GM21717 (cell line): ENCODE data around the gene CCDC93.
"Not testable (repeated sequence)": the region's sequence is repeated elsewhere in the genome, so short reads cannot be mapped to it uniquely, and the experiment has no call there.

ENCODE experiments used
- ATAC-seq: cut with Tn5 transposase; IDR thresholded peaks from one replicate; pipeline ENCODE4 v1.9.1; 2021; ENCODE audit warnings: mild to moderate bottlenecking, moderate library complexity; ENCODE audit not compliant: unreplicated experiment

CCDC93 gene

DNA sequence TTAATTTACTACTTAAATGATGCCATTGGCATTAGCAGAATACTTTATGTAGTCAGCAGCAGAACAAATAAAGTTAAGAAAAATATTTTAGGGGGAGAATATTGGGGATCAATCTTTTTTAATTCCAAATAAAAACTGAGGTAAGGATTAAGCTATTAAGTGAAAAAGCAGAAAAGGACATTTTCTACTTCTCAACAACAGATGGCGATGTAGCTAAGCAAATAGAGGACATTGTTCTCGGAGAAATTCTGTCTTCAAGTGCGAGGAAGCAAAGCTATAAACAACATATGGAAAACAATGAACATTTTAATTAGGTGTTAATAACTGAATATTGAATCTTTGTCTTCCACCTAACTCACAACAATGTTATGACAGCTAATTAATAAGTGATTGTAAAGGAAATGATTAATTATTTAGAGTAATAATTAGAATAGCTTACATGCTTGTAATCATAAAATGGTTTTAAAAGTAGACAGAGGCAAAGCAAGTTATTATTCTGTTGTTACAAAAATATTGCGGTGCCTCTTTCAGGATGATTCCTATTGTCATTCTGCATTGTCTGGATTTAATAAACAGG is 32.9 kb upstream of the CCDC93 start:
- ATAC-seq, result no peak

DNA sequence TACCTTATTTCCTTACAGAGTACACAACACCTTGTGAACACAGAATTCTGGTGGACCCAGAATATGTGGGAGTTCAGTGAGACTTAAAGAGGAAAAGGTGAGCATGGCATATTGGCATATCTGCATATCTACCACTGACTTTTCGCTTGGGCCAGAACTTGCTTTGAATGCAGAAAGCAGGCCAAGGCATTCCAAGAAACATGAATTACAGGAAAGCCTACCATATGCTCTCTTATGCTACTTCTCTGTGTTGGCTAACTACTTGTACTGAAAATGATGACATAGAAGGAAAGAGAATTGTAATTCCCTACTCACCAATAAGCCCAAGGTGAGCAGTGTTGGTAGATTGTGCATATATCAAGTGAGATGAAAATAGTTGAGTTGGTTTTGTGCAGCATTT is 31.4 kb upstream of the CCDC93 start:
- ATAC-seq, result no peak

DNA sequence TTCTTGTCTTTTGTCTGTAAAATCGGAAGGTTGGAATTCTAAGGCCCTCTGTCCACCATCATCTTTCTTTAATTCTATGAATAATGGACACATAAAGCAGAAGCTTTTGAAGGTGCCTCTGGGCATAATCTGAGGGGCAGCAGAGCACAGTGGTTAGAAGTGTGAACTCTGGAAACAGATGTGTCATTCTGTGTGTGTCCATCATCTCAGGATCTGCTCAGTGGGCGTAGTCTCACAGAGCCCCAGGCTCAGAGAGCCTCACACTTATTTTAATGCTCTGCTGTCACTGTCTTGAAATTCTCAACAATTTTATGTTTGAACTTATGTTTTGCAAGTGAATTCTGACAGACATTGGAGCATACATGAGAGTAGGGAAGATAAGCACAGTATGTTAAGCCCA is 31.0 kb upstream of the CCDC93 start:
- ATAC-seq, result no peak

DNA sequence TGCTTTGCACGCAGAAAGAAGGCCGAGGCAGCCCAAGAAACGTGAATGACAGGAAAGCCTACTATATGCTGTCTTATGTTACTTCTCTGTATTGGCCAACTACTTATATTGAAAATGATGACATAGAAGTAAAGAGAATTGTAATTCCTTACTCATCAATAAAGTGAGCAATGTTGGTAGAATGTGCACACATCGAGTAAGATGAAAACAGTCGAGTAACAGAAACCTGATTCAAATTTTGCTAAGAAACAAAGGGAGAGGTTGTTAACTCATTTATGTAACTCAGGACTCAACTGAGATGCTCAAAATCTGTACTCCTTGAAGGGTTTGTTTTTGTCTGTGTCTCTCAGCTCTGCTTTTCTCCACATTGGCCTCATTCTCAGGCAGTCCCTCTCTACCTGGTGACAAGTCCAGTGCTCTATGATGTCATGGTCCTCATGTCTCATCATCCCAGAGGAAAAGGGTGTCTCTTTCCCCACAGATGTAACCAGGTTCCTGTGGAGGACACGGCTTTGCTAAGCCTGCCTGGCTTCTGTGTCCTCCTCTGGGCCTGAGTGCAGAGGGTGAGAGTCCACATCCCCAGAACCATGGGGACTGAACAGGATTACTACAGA is 30.3 kb upstream of the CCDC93 start:
- ATAC-seq, result no peak

DNA sequence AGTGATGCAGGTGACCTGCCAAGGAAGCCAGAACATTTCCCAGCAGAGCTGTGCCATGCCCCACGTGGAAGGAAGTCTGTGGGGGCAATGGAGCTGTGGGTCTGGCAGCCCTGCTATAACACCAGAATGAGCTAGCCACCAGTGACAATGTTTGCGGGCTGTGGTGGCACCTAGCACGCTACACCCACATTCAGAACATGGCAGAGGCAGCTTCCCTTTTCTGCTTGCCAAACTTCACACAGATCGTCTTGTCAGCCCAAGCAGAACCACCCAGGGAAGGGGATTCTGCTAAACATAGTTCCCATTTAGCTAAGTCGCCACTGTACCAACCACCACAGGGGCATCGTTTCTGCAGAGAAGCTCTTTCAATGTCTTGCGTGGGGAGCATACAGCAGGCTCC is 27.0 kb upstream of the CCDC93 start:
- ATAC-seq, result no peak

DNA sequence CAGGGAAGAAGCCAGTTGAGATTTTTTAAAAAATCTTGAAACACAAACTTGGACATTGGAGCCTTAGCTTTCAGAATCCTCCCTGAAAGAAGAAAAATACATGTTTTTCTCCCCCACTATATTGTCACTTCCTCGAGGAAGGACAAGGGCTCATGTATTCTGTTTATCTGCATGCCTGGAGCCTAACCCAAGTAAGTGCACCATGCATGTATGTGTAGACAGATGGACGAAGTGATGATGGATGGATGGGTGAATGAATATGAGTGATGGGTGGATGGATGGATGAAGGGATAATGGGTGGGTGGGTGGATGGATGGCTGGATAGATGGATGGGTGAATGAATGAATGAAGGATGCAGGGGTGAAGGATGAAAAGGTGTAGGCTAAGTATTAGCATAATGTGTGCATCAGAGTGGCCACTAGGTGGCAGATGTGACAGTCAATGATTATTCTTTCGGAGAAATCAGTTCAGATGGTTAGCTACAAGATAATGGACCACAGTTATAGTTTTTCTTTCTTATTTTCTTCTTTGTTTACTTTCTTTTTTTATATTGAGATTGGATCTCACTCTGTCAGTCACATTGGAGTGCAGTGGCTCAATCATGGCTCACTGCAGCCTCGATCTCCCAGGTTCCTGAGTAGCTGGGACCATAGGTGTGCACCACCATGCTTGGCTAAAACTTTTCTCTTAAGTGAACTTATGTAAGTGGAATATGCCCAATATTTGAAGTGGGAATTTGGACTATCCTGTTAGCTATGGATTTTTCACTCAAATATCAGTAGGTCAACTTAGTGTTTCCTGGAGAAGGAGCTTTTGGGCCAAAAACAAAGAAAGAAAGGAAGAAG is 18.5 kb upstream of the CCDC93 start:
- peak; percentile 80 for ATAC-seq

DNA sequence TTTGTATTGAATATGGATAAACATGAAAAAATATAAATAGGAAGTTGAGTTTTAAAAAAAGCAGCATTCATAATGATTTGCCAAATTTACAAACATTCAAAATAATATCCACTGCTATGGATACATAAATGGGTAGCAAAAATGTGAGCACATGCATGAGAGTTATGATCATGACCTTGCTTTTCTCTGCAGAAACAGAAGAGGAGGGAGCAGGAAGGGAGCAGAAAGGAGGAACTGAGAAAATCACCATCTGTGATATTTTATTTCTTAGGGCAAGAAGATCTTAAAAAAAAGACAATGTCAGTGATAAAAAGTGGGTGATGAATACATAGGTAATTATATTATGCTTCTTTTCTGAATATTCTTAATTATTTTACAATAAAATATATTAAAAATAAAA is 17.7 kb upstream of the CCDC93 start:
- ATAC-seq, result no peak

DNA sequence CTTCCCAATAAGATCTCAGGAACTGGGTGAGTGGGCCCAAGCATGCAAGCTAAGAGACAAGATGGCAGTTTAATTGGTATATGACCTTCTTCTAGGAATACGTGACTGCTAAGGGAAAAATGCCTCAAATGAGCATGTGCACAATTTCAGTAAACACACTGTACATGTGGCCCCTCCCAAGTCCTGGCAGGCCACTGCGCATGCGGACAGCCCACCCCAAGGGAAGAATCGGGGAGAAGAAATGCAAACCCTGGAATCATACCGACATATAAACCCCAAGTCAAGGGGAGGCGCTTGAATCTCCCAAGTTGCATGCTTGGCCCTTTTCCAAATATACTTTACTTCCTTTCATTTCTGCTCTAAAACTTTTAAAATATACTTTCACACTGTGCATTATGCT is 15.2 kb upstream of the CCDC93 start:
- ATAC-seq, result no peak

DNA sequence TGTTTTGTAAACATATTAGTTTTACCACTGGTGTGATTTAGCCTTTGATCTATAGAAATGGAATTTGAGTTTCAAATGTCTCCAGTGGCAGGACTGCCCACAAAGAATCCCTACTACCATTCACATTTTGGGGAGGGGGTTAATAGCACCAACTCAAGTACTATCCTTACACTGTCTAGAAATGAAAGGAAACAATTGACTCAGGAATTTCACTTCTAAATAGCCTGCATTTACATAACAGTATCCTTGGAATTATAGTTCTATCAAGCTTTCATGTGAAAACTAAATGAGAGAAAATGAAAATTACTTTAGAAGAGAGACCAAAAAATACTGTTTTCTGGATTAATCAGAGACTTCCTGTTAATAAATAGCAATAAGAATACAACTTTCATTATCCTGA is 7.5 kb upstream of the CCDC93 start:
- ATAC-seq, result no peak

DNA sequence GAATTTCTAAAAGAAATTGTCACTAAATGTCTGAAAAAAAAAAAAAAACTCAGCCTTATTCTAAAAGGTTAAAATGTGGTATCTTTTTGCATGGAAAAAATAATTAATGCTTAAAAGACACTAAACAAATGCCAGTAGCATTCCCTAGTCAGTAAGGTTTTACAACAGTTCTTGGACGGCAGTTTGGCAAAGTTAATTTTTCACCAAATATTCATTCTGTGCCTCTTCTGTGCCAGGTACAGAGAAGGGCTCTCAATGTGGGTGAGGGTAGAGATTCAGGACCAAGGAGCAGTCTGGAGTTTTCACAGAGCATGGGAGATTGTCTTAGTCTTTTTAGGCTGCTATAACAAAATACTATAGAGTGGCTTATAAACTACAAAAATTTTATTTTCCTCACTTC is 6.0 kb upstream of the CCDC93 start:
- ATAC-seq, result no peak

DNA sequence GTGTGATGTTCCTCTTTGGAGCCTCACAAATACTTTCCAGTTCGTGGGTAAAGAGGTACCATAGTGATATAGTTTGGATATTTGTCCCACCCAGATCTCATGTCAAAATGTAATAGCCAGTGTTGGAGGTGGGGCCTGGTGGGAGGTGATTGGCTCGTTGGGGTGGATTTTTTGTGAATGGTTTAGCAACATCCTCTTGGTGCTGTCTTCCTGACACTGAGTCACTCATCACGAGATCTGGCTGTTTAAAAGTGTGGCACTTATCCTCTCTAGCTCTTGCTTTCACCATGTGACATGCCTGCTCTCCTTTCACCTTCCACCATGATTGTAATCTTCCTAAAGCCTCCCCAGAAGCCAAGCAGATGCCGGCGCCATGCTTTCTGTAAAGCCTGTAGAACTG is 3.0 kb upstream of the CCDC93 start:
- ATAC-seq, result no peak

DNA sequence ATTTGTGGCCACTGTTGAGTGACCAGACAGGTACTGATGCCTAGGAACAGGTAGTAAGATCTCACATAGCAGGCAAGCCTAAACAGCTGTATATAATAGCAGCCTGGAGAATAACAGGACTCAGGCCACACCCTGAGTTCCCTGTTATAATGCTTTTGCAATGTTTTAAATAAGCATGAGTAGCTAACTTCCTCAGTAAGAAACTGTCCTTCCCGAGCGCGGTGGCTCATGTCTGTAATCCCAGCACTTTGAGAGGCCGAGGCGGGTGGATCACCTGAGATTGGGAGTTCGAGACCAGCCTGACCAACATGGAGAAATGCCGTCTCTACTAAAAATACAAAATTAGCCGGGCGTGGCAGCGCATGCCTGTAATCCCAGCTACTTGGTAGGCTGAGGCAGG is 1.9 kb upstream of the CCDC93 start:
- not testable (repeated sequence) for ATAC-seq

DNA sequence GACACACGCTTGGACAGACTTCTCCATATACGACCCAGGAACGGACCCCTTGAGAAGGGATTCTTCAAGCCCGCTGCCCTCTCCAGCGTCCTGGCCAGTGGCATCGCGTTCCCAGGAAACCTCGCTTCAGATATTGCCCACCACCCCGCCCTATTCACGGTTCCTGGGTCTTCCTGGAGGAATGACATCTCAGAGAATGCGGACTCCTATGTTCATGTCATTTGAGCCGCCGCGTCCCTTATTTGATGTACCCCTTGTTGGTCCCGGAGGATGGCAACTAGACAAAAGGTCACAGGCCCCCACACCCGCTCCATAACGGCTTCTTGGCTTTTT is 588 bp upstream of the CCDC93 start:
- no peak for ATAC-seq

DNA sequence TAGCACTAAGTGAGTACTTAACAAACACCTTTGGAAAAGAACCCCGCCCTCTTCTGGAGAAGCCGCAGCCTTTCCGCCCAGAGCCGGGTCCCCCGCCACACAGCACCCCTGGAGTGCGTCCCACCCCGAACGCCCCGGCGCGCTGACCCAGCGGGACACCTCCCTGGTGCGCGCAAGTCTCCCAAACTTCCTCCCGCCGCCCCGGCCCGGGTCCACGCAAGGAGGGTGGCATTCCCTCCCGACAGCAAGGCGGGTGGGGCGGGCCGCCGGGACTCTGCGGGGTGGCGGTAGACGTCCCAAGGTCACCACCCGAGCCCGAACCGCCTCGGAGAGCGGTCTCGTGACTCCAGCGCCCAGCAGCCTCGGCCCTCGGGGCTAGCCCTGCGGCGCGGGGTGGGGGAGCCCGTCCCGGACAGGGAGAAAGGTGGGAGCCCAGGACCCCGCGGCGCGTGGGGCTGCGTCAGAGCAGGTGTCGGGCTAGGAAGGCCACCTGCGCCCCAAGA is 598 bp downstream of the CCDC93 start:
- ATAC-seq, result peak; percentile 40

DNA sequence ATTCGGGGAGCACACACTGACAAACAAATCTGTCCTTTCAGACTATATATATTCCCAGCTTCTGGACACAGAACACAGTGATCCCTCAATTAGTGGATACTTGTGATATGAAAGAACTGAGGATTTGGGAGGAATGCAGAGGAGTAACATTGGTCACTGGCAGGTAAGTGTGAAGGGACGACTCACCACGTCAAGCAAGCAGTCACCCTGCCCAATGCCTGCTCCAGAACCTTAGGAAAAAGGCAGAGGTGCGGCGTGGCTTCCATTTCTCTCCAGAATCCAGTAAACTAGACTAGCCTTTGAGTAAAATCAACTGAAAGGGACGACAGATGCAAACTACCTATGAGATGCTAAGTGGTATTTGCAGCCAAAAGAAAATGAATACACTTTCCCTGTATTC is 1.1 kb downstream of the CCDC93 start:
- ATAC-seq, result no peak

DNA sequence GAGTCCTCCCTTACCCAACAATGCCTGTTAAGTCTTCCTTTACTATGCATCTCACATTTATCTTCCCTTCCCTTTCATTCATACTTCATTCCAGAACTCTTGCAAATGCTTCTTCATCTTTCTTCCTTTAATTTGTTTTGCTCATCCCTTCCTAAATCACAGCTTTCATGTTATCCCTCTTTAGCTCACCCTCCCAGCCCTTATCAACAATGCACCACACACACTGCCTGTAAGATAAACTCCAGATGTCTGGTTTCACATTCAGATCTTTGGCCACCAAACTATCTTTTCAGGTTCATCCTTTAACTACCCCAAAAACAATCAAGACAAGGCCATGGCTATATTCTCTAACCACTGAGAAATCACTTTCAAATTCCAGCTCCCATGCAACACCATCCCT is 3.4 kb downstream of the CCDC93 start:
- no peak for ATAC-seq

DNA sequence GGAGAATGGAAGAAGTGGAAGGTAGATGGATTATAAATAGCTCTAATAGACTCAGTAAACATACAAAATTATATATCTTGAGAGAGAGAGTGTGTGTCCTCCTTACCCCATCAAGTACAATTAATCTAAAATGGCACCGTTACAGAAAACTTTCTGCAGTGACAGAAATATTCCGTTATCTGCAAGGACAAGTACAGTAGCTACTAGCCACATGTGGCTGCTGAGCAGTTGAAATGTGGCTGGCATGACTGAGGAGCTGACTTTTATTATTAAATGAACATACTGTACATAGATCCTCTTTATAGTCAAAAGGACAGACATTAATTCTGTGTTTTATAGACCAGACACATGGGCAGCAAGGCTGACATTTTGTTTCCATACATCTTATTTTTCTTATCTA is 7.0 kb downstream of the CCDC93 start:
- no peak for ATAC-seq

DNA sequence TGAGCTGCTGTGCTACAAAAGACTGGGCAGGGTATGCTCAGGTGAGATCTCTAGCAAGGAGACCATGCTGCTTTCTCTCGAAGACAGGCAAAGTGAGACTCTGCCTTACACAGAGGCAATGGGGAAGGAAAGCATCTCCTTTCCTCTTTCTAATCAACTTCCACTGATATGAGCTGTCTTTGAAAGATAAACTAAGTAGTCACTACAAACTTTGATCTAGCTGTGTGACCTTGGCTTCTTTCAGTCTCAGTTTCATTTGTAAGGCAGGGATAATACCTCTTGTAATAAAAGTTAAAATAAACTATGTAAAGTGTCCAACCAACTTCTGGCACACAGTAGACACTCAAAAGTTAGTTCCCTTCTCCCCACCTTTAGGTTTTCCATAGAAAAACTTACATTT is 7.5 kb downstream of the CCDC93 start:
- no peak for ATAC-seq

DNA sequence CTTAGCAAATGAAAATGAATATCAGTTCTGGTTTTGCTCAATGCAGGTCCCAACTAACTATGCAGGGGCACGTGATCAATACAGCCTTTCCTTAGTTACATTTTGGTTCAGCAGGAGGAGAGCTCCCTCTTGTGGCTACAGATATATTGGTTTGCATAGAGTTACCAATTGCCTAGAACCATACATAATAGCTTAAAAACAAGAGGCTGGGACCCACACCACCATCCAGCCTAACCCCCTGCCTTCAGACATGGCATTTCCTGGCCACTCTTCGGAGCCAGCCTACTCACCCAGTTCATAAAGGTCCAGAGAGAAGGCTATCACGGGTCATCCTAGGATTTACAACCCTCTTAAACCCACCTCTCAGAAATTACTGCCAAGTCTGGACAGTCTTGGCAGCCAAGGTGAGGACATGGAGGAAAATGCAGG is 10.5 kb downstream of the CCDC93 start:
- peak; percentile 97 for ATAC-seq

DNA sequence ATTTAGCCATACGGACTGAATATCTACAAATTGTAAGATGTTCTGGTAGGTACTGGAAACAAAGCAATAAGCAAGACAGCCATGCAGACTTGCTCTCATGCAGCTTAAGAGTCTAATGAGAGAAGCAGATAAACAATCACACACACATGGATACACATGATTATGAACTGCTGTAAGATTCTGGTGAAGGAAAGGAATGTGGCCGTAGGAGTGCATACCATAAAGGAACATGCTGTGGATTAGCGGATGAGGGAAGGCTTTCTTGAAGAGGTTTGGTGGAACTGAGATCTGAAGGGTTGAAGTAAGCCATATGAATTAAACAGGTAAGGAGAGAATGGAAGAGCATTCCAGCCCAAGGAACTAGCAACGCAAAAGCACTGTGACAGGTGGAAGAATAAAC is 13.8 kb downstream of the CCDC93 start:
- no peak for ATAC-seq

DNA sequence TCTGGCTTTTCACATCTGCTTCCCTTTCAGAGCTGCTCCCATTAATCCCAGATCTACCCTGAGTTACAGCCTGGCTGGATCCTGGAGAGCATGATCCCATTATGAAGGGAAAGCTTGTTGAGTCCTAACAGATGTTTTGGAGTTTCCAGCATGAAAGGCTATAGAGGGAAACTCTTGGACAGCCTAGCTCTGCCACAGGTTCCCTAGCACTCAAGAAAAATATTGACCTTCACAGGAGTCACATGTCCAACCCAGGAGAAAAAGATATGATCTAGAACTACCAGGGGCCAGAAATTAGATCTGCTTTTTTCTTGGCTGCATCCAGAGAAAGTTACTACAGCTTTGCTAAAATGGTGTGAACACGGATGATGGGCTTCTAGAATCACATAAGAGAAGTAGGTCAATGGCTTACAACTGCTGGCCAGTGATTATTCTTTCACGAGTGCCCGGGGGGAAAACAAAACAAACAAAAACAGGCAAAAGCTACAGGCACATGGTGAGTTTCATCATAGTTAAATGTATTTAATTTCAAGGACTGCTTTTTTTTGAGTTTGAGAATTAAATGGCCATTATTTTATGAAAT is 15.9 kb downstream of the CCDC93 start:
- no peak for ATAC-seq

DNA sequence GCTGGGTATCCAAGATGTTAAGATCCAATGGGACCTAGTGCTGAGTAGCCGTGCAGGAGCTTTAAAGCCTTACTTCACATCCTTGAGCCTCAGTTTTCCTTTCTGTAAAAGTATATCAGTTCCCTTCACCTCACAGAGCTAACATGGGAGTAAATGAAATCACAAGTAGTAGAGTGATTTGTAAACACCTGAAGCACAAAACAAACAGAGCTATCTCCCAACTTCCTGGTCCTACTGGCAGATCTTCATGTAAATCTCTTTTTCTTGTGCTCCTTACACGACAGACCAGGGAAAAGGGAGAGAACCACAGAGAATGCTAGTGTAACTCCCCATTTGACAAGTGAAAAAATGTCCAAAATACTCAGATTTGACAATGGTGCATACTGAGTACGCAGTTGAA is 17.3 kb downstream of the CCDC93 start:
- ATAC-seq, result no peak
